Stomach smooth muscle (tissue), 2 donors: ENCODE measurements around the gene DPH3.

ENCODE experiments used
- H3K27ac ChIP-seq: one replicate; pipeline ENCODE4 v1.7.0; 2013; ENCODE audit warnings: mild to moderate bottlenecking, low read length, inconsistent platforms
- H3K27me3 ChIP-seq, 2 donors: one replicate each; pipeline ENCODE4 v1.7.0; 2013; ENCODE audit warnings: low read length in 2 of 2; ENCODE audit not compliant: insufficient read depth in 2 of 2, control insufficient read depth in 1 of 2
- H3K36me3 ChIP-seq, 2 donors: one replicate each; pipeline ENCODE4 v1.7.0; 2013; ENCODE audit warnings: low read length in 2 of 2; ENCODE audit not compliant: control insufficient read depth in 2 of 2, insufficient read depth in 2 of 2
- H3K4me1 ChIP-seq: one replicate; pipeline ENCODE4 v1.7.0; 2013; ENCODE audit warnings: low read length; ENCODE audit not compliant: control insufficient read depth, insufficient read depth
- H3K4me3 ChIP-seq, 2 donors: one replicate each; pipeline ENCODE4 v1.7.0; 2013; ENCODE audit warnings: low read length in 2 of 2
- H3K9ac ChIP-seq, 2 donors: one replicate each; pipeline ENCODE4 v1.7.0; 2013; ENCODE audit warnings: low read length in 2 of 2, mild to moderate bottlenecking in 1 of 2
- H3K9me3 ChIP-seq, 2 donors: one replicate each; pipeline ENCODE4 v1.7.0; 2013; ENCODE audit warnings: low read length in 2 of 2; ENCODE audit not compliant: control insufficient read depth in 2 of 2
- donor health status: healthy.
- donor health status: Pancreatic carcinoma.

The DPH3 gene

DNA sequence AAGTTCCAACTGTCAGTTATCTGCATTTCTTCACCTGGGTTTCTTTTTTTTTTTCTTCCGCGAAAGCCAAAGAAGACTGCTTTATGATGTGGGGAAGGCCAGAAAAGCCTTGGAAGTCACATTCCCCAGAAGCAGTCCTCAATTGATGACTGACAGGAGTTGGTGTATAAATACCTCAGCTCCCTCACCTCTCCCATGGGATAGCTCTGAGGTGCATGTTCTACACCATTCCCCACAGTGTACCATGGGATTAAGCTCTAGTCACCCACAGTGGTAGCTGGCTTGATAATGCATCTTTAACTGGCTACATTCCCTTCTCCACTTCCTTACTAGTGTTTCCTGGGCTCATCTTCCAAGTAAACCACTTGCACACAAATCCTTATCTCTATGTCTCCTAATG lies 30.5 kb downstream of the DPH3 start:
- no peaks in the 10 kb centered on the region for H3K36me3 ChIP-seq
- no peaks in the 10 kb centered on the region for H3K9me3 ChIP-seq
- no peaks in the 10 kb centered on the region for H3K4me1 ChIP-seq

DNA sequence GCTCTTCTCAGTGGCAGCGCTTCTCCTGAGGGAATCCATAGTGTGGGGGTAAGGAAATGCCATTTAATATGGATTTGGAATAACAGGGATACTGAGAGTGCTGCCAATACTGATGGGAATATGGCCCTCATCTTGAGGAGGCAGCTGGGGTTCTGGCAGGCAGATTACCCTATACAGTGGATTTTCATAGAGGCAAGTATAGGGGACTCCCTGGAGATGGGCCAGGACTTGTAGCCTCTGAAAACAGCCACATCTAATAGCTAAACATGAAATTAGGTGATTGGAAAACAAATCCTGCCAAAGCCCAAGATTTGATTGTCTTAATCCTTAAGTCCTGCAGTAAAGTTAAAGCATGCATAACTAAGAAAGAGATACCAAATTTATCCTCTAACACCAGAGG lies 30.9 kb downstream of the DPH3 start:
- H3K4me1 ChIP-seq: no peaks in the 10 kb centered on the region
- no peaks in the 10 kb centered on the region for H3K27me3 ChIP-seq
- H3K36me3 ChIP-seq: no peaks in the 10 kb centered on the region
- H3K27ac ChIP-seq: no peak overlapping the region
- no peaks in the 10 kb centered on the region for H3K9me3 ChIP-seq
- H3K9ac ChIP-seq: no peak overlapping the region
- H3K4me3 ChIP-seq: no peak overlapping the region

More for the DNA sequence above, 30.5 kb downstream of the DPH3 start:
- no peak overlapping the region for H3K9ac ChIP-seq
- no peak overlapping the region for H3K27ac ChIP-seq
- no peaks in the 10 kb centered on the region for H3K27me3 ChIP-seq
- no peak overlapping the region for H3K4me3 ChIP-seq

DNA sequence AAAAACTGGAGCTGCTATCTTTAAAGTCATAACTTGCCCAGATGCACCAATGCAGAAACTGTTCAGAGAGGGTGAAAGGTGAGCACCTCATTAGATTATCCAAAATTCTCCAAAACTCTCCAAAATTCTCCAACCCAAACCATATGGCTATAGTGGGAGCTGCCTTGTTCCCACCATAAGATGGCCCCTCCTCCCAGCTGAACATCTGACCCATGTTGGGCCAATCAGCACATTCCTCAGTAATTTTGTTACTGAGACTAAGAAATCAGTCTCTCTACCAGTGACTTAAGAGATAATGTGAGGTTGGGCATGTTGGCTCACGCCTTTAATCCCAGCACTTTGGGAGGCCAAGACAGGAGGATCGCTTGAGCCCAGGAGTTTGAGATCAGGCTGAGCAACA lies 32.8 kb downstream of the DPH3 start:
- no peak overlapping the region for H3K4me3 ChIP-seq
- no peaks in the 10 kb centered on the region for H3K4me1 ChIP-seq
- H3K9me3 ChIP-seq: no peaks in the 10 kb centered on the region
- H3K36me3 ChIP-seq: no peaks in the 10 kb centered on the region
- H3K27ac ChIP-seq: no peak overlapping the region
- H3K9ac ChIP-seq: no peak overlapping the region
- H3K27me3 ChIP-seq: no peaks in the 10 kb centered on the region

DNA sequence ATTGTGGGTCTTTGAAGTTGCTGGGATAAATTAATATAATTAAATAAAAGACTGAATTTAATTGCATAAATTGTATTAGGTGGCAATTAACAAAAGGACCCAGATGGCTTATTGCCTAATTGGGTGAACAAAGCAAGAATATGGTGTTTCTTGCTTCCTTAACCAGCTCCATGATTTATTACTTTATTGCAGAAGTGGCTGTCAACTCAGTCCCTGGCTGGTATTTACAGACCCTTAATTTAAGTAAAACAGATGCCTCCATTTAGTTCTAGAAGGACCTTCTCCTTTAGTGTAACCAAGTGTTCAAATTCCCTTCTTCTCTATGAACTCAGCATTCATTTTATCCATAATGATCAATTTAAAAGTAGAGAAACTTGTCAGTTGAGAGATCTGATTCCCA lies 35.1 kb downstream of the DPH3 start:
- Histone ChIP-seq H3K9ac (no peak overlapping the region), H3K4me1 (no peaks in the 10 kb centered on the region), H3K4me3 (no peak overlapping the region), H3K27ac (no peak overlapping the region), H3K27me3 (no peaks in the 10 kb centered on the region), H3K36me3 (no peaks in the 10 kb centered on the region), H3K9me3 (no peaks in the 10 kb centered on the region)

DNA sequence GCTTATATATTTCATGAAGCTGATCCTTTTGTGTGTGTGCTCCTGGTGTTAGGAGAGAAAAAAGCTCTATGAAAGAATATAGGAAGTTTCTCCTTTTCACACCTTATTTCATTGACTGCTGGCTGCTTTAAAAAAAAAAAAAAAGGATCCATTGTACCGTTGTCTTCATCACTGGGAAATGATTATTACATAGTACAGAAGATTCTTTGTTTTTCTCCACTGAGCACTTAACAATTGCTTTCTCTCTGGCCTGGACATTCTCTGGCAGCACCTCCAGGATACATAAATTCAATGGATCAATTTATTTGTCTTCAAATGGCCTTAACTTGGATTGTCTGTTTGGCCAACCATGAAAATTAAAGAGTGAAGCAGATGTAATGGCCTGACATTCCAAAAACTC lies 37.2 kb downstream of the DPH3 start:
- no peaks in the 10 kb centered on the region for H3K36me3 ChIP-seq
- no peak overlapping the region for H3K9ac ChIP-seq
- H3K9me3 ChIP-seq: no peaks in the 10 kb centered on the region
- no peak overlapping the region for H3K27ac ChIP-seq
- no peaks in the 10 kb centered on the region for H3K27me3 ChIP-seq
- H3K4me1 ChIP-seq: no peaks in the 10 kb centered on the region
- H3K4me3 ChIP-seq: no peak overlapping the region

DNA sequence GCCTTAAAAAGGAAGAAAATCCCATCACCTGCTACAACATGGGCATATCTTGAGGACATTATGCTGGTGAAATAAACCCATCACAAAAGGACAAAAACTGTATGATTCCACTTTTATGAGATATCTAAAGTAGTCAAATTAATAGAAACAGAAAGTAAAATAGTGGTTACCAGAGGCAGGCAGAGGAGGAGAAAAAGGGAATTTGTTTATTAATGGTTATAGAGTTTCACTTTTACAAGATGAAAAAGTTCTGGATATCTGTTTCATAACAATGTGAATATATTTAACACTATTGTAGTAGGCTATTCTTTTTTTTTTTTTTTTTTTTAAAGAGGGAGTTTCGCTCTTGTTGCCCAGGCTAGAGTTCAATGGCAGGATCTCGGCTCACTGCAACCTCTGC lies 40.4 kb downstream of the DPH3 start:
- H3K9me3 ChIP-seq: peaks cover 0 to 4% of the 10 kb centered on the region in 2 donors
- H3K4me1 ChIP-seq: no peaks in the 10 kb centered on the region
- H3K9ac ChIP-seq: no peak overlapping the region
- no peak overlapping the region for H3K4me3 ChIP-seq
- H3K27me3 ChIP-seq: no peaks in the 10 kb centered on the region
- H3K27ac ChIP-seq: no peak overlapping the region
- H3K36me3 ChIP-seq: no peaks in the 10 kb centered on the region

DNA sequence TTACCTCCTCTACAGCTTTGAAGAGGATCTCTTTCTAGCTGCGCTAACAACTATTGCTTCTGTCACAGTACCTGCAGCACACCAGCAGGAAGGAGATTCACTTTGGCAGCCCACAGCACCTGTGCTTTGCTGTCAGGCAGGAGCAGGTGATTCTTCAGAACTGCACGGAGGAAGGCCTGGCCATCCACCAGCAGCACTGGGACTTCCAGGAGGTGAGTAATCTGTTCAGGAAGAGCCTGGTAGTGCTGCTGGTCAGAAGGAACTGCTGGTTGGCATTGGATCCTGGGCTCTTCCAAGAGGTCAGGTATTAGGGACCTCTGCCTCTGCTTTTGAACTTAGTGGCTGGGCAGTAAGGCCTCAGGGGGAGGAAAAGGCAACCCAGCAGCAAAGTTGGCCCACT lies 42.2 kb downstream of the DPH3 start:
- no peak overlapping the region for H3K4me3 ChIP-seq
- no peaks in the 10 kb centered on the region for H3K36me3 ChIP-seq
- H3K4me1 ChIP-seq: no peaks in the 10 kb centered on the region
- no peaks in the 10 kb centered on the region for H3K27me3 ChIP-seq
- H3K9ac ChIP-seq: no peak overlapping the region
- H3K27ac ChIP-seq: no peak overlapping the region
- peaks cover 0 to 4% of the 10 kb centered on the region in 2 donors for H3K9me3 ChIP-seq

DNA sequence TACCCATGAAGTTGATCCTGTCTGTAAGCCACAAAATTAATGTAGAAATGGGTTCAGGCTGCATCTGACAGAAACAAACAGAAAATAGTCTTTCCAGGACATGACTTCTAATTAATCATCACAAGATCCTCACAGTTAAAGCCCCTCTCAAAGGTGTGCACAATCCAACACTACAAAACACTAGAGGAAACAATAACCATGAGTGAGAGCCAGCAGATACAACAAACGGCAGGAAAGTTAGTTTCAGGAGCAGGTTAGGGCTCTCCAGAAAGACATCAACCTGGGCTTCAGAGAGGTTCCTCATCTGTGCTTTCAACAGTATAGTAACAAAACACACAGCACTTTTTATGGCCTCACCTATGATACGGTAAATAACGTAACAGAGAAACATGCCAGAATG lies 42.8 kb downstream of the DPH3 start:
- Histone ChIP-seq H3K9me3 (peaks cover 0 to 4% of the 10 kb centered on the region in 2 donors), H3K27me3 (no peaks in the 10 kb centered on the region), H3K4me1 (no peaks in the 10 kb centered on the region), H3K4me3 (no peak overlapping the region), H3K27ac (no peak overlapping the region), H3K36me3 (no peaks in the 10 kb centered on the region), H3K9ac (no peak overlapping the region)

DNA sequence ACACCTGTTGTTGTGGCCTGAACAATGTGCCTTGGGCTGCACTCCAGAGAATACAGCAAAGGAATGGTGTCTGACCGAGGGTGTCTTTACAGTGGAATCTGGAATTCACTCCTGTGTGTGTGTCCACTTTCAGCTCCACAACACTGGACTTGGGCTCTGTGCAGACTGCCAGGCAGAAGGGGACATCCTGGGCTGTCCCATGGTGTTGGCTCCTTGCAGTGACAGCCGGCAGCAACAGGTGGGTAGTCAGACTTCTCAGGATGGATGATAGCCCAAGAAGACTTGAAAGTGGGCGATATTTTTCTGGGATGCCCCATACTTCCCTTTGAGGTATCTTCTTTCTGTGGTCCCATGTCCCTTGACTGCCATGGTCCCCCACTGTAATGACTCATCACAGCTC lies 45.0 kb downstream of the DPH3 start:
- H3K9ac ChIP-seq: no peak overlapping the region
- H3K4me1 ChIP-seq: no peaks in the 10 kb centered on the region
- H3K36me3 ChIP-seq: no peaks in the 10 kb centered on the region
- no peak overlapping the region for H3K4me3 ChIP-seq
- no peaks in the 10 kb centered on the region for H3K27me3 ChIP-seq
- H3K27ac ChIP-seq: no peak overlapping the region
- H3K9me3 ChIP-seq: peaks cover 0 to 4% of the 10 kb centered on the region in 2 donors

DNA sequence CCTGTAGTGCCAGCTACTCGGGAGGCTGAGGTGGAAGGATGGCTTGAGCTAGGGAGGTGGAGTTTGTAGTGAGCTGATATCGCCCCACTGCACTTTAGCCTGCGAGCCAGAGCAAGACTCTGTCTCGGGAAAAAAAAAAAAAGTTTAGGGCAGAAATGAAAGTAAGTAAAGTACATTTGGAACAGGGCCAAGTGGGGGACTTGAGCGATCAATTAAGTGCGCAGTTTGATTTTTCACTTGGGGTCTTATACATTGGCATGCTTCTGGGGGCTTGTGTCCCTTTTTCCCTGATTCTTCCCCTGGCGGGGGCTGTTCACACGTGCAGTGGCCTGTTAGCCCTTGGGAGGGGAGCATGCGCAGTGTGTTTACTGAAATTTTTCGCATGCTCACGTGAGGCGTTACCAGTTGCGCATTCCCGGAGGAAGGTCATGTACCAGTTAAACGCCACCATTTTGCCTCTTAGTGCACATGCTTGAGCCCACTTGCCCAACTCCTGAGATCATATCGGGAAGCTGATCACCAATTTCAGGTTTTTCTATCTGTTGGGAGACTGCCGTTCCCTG lies 48.3 kb downstream of the DPH3 start:
- no peak overlapping the region for H3K27ac ChIP-seq
- no peak overlapping the region for H3K9ac ChIP-seq
- no peaks in the 10 kb centered on the region for H3K9me3 ChIP-seq
- H3K4me3 ChIP-seq: no peak overlapping the region
- no peaks in the 10 kb centered on the region for H3K4me1 ChIP-seq
- H3K27me3 ChIP-seq: no peaks in the 10 kb centered on the region
- no peaks in the 10 kb centered on the region for H3K36me3 ChIP-seq

DNA sequence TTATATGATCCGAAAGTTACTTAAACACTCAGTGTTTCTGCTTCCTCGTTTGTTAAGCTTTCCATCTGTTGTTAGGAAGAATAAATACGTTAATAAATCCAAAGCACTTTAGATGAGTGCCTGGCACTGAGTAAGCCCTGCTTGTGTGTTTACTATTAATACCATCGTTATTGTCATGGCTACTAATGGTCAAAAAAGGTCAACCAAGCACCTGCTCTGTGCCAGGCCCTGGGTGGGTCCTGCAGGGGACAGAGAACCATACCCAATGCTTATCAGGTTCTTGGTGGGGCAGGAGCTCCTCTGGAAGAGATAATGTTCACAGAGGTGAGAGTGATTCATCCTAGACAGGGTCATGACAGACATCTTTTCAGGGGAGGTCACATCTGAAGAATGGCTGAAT lies 50.4 kb downstream of the DPH3 start:
- Histone ChIP-seq H3K9ac (no peak overlapping the region), H3K36me3 (no peaks in the 10 kb centered on the region)

More for the DNA sequence above, 50.4 kb downstream of the DPH3 start:
- H3K4me1 ChIP-seq: no peaks in the 10 kb centered on the region
- no peaks in the 10 kb centered on the region for H3K9me3 ChIP-seq
- no peak overlapping the region for H3K27ac ChIP-seq
- no peaks in the 10 kb centered on the region for H3K27me3 ChIP-seq
- H3K4me3 ChIP-seq: no peak overlapping the region
